ENCODE data around the gene IFI16.
A peak's percentile ranks its signal among the peaks of the same experiment; 100 is the strongest.
"Not testable (repeated sequence)": the region's sequence is repeated elsewhere in the genome, so short reads cannot be mapped to it uniquely, and the experiment has no call there.

The IFI16 gene

DNA sequence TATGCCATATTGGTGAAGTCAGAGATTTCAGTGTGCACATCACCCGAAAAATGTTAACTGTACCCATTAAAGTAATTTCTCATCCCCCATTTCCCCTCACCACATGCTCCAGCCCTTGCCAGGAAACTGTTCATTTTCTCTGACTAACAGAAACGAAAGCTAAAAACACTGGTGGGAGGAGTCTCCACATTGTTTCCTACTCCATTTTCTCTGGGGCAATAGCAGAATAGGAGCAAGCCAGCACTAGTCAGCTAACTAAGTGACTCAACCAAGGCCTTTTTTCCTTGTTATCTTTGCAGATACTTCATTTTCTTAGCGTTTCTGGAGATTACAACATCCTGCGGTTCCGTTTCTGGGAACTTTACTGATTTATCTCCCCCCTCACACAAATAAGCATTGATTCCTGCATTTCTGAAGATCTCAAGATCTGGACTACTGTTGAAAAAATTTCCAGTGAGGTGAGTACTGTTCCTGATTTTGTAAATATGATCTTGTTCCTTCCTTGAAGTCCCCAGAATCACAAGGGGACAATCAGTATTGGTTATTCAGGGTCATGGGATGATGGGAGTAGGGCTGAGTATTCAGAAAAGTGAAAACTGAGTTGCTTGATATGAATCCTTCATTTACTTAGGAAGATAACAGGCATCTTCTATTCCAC lies at the start of gene IFI16:
Gene IFI16, plus strand, starts transcription at position 204 of the 658 bp plus-strand sequence. CDS start 4,774 bp downstream, outside the sequence.
- FAIRE-seq: peak; percentile 89

DNA sequence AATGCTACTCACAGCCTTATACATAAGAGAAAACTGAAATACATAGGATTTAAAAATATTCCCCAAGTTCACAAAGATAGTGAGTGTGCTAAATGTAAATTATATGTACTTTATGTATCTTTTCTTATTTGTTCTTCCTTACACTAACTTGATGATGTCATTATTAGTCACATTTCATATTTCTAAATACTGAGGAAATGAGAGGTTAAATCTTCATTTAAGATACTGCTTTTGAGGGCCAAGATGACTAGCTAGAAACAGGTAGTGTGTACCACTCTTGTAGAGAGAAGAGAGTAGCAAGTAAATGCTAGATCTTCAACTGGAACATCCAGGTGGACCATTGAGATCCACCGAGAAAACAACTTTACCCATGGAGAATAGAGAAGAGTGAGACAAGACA lies 48.5 kb upstream of the IFI16 start:
- no peak for FAIRE-seq

DNA sequence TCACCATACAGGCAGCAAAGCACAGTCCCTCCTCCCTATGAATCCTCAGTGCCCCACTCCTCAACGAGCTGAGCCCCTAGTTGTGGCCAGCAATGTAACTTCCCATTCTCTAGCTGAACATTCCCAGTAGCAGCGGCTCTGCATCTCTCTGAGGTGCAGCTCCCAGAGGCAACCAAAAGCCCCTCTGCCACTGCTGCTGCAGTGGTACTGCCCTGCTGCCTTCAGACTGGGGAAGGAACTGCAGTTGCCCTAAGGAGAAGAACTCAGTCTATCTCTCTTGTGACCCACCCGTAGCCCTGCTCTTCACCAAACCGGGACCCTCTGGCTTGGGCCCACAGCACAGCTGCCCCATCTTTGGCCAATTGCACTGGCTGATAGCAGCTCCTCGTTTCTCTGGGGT lies 46.7 kb upstream of the IFI16 start:
- FAIRE-seq: no peak

DNA sequence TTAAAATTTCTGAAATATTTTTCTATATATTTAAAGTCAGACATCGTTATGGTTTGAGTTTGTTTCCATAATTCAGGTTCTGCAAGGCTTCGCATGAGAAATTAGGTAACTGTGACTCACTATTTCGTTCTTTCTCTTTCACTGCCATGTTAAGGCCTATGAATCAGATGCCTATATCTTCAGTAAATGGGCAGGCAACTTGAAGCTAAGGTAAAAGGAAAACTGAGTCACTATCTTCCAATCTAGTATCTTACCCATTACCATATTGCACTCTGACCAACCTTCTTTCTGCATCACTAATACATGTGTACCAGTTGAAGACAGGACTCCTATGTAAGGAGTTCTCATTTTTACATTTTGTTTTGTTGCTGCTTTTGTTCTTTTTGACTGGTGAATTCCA lies 40.5 kb upstream of the IFI16 start:
- no peak for FAIRE-seq

DNA sequence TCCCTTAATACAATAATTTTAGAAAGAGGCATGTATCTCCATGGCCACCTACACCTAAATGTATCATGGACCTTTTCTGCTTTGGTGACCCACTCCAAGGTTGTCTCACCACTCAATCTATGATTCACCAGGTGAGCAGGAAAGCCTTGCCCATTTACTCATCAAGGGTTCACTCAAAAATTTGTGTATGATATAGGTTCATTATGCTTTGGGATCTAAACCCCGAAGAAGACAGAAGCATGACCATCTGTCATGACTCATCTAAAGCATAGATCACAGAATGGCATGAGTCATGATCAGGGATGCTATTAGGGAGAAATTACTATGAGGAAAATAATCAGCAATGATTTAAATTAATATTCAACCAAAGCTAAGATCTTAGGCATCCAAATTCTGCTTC lies 39.9 kb upstream of the IFI16 start:
- no peak for FAIRE-seq

DNA sequence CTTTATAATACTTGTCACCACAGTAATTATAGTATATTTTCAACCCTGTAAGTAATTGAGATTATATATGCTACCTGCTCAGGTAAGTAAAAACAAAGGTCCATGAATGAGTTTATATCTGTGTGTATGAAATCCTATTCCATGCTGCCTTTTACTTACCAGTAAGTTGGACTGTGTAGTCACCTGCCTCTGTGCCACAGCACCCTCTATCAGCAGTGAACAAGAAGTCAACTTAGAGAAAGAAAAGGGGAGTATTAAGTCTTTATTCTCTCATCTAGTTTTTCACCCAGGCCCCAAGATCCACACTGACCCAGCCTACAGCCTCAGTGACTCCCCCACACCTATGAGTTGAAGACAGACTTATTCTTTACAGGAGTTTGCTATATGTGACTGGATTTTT lies 36.9 kb upstream of the IFI16 start:
- no peak for FAIRE-seq

DNA sequence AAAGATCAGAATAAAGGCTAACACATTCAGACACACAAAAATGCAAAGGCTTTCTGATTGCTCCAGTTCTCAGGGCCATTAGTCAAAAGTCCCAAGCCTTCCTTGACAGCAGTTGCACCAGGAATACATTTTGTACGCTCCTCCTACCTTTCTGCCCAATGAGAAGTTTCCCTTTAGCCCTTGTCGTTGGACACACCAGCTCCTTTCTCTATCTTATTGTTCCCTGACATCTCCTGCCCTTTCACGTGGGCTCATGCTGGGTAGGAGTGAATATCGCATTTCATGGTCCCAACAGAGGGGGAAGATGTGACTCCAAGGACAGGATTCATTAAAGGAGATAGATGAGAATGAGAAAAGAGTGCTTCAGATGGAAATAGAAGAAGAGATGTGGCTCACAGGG lies 33.5 kb upstream of the IFI16 start:
- FAIRE-seq: no peak

DNA sequence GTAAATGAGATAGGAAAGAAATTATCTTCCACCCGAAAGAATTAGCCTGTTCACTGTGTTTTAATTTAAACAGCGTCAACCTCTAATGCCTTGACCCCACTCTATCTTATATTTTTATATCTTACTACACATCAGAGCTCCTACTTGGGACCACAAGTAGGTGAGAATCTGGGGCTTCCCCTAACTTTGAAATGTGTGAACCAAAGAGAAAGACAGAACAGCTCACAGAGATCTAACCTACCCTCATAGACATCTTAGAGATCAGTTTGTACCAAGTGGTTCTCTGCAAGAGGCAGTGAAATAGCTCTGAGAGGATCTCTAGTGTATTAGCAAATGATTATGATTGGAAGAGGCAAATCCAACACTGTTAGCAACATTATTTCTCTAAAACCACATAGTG lies 31.0 kb upstream of the IFI16 start:
- no peak for FAIRE-seq

DNA sequence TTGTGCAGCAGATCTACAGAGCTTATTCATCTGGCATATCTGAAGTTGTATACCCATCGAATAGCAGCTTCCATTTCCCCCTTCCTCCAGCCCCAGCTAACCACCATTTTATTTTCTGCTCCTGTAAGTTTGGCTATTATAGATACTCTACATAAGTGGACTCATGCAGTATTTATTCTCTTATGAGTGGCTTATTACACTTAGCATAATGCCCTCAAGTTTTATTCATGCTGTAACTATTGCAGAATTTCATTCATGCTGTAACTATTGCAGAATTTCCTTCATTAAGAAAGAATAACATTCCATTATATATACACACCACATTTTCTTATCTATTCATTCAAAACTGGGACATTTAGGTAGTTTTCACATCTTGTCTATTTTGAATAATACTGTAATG lies 30.5 kb upstream of the IFI16 start:
- FAIRE-seq: no peak

DNA sequence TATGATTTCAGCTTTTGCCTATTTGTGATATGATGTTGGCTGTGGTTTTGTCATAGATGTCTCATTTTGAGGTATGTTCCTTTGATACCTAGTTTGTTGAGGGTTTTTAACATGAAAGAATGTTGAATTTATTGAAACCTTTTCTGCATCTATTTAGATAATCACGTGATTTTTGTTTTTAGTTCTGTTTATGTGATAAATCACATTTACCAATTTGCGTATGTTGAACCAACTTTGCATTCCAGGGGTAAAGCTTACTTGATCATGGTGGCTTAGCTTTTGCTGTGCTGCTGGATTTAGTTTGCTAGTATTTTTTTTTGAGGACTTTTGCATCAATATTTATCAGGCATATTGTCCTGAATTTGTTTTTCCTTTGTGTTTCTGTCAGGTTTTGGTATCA lies 26.5 kb upstream of the IFI16 start:
- FAIRE-seq: no peak

DNA sequence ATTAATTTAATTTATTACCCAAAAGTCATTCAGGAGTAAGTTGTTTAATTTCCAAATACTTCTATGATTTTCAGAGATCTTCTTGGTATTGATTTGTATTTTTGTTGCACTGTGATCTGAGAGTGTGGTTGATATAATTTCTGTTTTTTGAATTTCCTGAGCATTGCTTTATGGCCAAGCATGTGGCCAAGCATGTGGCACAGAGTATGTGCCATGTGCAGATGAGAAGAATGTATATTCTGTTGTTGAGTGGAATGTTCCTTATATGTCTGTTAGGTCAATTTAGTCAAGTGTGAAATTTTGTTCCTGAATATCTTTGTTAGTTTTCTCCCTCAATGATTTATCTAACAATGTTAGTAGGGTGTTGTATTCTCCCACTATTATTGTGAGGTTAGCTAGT lies 25.3 kb upstream of the IFI16 start:
- FAIRE-seq: no peak

DNA sequence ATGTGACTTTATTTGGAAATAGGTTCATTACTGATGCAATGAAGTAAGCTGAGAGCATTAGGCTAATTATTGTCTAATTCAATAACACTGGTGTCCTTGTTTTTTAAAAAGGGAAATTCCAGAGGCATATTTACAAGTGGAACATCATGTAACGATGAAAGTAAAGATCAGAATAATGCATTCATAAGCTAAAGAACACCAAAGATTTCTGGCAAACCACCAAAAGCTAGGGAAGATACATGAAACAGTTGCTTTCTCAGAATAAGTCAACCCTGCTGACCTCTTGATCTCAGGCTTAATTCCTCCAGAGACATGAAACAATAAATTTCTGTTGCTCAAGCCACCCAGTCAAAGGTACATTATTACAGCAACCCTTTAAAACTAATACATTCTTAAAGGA lies 20.3 kb upstream of the IFI16 start:
- FAIRE-seq: no peak

DNA sequence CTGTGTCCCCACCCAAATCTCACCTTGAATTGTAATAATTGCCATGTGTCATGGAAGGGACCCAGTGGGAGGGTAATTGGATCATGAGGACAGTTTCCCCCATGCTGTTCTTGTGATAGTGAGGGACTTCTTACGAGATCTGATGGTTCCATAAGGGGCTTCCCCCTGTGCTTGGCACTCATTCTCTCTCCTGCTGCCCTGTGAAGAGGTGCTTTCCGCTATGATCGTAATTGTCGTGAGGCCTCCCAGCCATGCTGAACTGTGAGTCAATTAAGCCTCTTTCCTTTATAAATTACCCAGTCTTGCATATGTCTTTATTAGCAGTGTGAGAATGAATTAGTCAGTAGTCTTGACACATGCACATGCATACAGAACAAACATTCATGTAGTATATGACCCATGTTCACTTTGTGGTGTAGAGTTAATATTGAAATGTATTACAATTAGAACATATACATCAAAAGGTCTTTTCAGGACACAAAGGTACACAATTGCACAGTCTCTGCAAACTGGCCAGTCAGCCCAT lies 16.9 kb upstream of the IFI16 start:
- FAIRE-seq: no peak

DNA sequence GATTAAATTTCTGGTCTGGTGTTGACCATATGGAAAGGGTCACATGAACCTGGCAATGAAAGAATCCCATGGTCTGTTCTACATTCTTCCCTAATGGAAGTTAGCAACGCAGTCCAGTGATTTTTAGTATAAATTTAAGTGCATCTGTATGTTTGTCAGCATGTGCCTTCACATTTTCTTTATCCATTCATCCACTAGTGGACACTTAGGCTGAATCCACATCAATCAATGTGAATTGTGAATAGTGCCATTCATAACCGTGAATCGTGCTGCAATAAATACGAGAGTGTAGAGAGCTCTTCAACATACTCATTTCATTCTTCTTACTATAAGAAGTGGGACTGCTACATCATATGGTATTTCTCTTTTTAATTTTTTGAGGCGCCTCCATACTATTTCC lies 12.7 kb upstream of the IFI16 start:
- FAIRE-seq: no peak

DNA sequence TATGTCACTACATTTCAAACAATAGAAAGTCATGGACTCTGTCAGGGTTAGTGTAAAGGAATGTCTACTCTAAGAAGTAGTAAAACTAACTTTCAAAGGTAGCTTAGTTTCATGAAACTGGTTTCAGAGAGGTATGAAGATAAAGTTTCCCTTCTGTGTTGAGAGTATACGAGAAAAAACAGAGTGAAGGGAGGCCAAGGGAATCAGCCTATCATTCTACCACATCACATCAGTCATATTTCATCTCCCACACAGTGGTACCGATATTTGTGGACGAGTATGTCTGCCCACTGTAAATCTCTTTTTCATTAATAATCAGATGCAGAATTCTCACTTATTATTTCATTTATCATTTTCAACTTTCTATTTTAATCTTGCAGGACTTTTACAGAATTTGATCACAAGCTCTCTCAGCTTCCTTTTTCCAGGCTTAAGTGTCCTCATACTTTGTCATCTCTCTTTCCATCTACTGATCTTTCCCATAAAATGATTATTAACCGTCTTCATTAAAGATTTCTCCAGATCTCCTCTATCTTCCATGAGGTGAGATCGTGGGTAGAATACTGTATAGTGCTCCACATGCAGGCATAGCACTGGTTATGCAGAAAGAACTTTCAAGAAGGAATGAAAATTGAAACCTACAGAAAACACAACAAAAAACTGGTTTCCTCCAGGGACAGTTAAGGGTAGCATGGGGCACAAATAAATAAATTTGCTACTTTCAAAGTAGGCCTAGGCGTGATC lies 11.5 kb upstream of the IFI16 start:
- FAIRE-seq: no peak

DNA sequence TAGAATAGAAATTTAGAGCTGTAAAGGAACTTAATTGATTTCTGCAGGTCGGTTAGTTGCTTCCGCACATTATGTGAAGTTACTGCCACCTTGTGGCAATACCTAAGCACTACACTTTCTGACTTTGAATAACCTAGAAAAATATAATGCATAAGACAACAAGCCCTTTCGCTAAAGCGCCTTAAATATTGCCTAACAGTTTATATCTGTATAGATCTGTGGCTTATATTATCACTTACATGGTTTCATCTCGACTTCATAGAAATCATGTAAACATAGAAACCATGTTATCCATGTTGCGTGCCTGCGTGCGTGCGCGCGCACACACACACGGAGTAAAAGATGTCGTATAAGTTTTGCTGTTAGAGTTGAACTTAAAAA lies 10.9 kb upstream of the IFI16 start:
- peak; percentile 78 for FAIRE-seq

DNA sequence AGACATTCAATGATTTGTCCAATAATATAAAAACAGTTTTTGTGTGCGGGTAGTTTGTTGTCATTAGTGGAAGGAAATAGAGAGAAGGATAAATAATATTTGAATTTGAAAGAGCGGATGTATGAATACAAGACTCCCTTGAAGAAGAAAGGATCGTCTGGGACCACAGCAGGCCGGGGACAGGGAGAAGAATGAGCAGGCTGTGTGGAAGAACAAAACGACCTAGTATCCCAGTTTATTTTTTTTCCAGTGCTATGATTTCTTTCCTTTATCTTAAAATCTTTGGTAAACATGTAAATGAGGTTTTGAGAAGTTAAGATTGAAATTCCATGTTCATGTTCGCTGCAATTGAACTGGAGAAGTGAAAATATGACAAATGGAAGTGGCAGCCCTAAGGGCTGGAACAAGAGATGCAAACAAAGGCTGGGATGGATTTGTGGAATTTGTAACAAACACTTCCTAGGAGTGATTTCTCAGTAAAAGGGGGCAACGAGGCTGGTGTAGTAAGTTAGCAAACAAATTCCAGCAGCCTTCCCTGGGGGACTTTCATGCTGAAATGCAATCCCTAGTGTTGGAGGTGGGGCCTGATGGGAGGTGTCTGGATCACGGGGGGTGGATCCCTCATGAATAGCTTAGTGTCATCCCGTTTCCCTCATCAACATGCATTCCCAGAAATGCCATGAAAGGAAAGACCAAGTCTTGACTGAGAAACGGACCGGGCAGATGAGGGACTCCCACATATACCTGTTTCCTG lies 10.2 kb upstream of the IFI16 start:
- FAIRE-seq: peak; percentile 96

DNA sequence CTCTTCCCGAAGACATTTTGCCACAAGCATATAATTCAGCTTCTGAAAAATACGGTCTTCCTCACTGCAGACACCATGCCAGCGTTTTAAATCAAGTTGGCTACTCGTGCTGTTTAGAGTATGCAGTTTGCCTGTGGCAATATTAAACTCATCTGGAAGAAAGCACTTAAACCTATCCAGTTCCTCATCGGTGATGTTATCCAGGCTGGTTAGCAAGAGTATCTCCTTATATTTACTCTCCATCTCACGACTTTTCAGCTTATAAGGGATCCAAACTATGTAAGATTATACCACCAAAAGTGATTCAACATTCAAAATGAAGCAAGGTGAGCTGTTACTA lies 9.7 kb upstream of the IFI16 start:
- no peak for FAIRE-seq

DNA sequence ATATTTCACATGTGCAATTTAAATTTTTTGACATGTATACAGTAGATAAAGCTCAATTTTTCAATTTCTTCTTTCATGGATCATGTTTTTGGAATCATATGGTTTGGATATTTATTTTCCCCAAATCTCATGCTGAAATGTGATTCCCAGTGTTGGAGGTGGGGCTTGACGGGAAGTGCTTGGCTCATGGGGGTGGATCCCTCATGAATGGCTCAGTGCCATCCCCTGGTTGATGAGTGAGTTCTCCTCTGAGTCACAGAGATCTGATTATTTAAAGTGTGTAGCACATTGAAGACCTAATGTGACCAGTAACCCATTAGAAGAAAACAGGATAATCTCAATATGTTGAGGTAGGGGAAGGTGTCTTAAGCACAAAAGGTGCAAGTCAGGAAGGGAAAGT lies 9.1 kb upstream of the IFI16 start:
- peak; percentile 71 for FAIRE-seq

DNA sequence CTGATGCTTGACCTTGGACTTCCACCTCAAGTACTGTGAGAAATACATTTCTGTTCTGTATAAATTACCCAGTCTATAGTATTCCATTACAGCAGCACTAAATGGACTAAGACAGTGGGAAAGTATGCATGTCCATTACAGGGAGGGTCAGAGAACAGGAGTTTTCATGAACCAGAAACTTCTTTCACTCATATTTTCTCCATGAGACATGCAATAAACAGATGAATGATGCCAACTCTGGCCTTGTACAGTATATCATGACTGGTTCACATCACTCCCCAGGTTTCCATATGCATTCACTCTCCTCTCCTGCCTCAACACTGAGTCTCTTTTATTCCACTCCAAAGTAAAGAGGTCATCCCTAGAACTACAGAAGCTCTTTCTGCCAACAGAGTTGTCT lies 4.5 kb upstream of the IFI16 start:
- FAIRE-seq: no peak

DNA sequence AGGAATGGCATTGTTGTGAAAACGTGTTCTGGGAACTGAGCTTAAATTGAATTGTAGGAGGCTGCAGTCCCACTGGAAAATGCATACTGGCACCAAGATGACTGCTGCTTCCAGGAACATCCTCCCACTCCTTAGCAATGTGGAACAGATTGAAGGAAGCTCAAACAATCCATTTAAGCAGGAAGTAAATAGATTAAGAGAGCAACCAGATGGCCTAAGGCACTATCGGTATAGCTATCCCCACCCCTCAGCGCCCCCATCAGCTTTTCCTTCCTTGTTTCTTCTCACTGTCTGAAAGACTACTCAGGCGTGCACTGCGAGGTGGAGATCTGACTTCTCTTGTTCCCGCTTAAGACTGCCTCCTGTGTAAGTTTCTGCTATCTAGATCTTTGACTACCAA lies 4.0 kb upstream of the IFI16 start:
- FAIRE-seq: no peak

DNA sequence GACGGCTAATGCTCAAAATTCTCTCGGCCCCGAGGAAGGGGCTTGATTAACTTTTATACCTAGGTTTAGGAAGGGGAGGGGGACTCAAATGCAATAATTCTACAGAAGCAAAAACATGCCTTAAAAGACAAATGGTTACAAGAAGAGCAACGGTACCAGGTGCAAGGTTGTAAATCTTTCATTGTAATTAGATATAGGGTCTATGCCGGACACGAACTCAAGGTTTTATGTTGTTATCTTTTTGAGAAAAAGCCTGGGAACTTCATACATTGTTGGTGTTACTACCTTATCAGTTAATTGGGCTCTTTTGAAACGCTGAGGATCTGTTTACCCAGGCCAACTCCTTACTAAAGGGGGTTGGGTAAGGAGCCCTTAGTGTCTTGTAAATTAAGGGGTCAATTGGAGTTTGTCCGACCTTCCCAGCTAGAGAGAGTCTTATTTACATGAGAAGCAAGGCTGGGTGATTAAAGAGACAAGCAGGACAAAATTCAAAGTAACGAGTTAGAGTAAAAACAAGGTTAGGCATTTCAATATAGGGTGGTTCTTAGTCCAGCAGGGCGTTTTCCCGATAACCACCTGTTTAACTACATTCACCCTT lies 3.4 kb upstream of the IFI16 start:
- FAIRE-seq: not testable (repeated sequence)

DNA sequence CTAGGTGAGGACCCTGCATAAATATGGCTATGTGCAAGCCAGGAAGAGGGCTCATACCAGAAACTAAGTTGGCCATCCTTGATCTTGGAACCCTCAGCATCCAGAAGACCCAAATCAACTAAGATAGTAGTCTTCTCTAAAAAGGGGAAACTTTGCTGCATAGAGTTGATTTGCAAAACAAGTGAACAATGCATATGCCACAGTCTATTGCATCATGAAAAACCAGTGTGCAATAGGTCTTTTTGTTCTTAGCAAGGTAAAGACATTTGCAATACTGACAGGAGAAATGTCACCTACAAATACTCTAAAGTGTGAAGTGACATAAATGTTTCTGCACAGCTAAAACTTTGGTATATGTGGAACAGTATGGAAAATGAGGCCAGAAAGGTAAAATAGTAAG lies 2.0 kb upstream of the IFI16 start:
- no peak for FAIRE-seq
